ENCODE results near the gene AAK1. TPM values are rescaled to one million over a fixed set of nuclear protein-coding genes. Genes with fewer than 3 reads are reported as not detected.
"Not testable (repeated sequence)": the region's sequence is repeated elsewhere in the genome, so short reads cannot be mapped to it uniquely, and the experiment has no call there.

The AAK1 gene
- total and polyA plus RNA-seq, 8 donors, result 12.9 to 115 (median 66.8) TPM

DNA sequence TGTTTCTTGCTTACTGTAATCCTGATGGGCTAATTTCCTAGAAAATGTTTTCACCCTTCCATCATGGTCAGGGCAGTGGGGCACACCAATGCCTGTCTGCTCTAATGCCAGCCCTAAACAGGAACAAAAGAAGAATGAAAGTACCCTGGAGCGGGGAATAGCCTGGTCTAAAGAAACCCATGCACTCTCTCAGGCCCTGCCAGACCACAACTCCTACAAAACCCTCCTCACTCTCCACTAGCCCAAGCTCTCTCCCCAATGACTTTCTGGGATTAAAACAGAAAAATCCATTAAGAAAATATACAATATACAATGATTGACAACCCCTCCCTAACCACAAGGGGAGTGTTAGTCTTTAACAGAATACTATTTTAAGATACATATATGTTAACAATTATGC lies 67.6 kb downstream of the AAK1 start:
- H3K9me3 ChIP-seq, result no peaks in the 10 kb centered on the region
- H3K4me1 ChIP-seq, result peaks cover 20 to 82% (median 48%) of the 10 kb centered on the region in 4 donors
- no peak for DNase-seq
- H3K27ac ChIP-seq, result no peak overlapping the region
- no peak overlapping the region for H3K4me3 ChIP-seq
- intact Hi-C loops (cut with DNase I; ENCODE audit: low total_unique reads), result no loop called here
- TF ChIP-seq POLR2AphosphoS5 (IDR thresholded peaks at IDR 0.05) (no peak), CTCF (IDR thresholded peaks at IDR 0.05) (no peak), POLR2A (IDR thresholded peaks at IDR 0.05) (no peak)
- no peaks in the 10 kb centered on the region for H3K27me3 ChIP-seq
- 80 to 100% (median 96%) methylated on average over 1 of the region's 1 CpG for WGBS, 5 donors
- no peaks in the 10 kb centered on the region for H3K36me3 ChIP-seq

DNA sequence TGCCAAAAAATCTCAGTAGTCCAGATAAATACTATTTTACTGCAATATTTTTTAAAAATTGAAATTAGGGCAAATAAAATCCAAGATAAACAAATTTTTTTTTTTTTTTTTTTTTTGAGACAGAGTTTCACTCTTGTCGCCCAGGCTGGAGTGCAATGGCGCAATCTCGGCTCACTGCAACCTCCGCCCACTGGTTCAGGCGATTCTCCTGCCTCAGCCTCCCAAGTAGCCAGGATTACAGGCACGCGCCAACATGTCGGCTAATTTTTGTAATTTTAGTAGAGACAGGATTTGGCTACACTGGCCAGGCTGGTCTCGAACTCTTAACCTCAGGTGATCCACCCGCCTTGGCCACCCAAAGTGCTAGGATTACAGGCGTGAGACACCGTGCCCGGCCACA lies 68.2 kb downstream of the AAK1 start:
- 94 to 98% (median 96%) methylated on average over 13 of the region's 13 CpGs for whole genome bisulfite sequencing, 5 donors
- H3K36me3 ChIP-seq; intact Hi-C loops (cut with DNase I; ENCODE audit: low total_unique reads); H3K27me3 ChIP-seq; DNase-seq; H3K9me3 ChIP-seq; H3K27ac ChIP-seq; H3K4me3 ChIP-seq: not testable (repeated sequence)
- H3K4me1 ChIP-seq, result peaks cover 24 to 82% (median 53%) of the 10 kb centered on the region in 4 donors

DNA sequence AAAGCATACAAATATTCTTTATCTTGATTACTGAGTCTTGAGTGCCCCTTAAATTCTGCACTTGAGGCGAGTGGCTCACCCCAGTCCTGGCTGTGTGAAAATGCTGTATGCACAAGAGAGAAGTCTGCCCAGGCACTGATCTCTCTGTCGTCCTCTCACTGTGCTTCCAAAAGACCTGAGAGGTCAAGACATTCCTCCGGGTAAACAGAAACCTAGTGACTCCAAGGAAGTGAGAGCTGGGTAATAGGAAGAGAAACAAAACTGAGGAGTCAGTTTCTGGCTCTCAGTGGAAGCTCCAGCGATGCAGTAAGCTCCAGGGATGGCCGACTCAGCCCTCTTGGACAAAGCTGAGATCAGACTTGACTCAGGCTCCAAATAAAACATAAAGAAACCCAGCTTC lies 70.9 kb downstream of the AAK1 start:
- Histone ChIP-seq H3K9me3 (no peaks in the 10 kb centered on the region), H3K36me3 (no peaks in the 10 kb centered on the region), H3K4me1 (peaks cover 24 to 74% (median 41%) of the 10 kb centered on the region in 4 donors), H3K4me3 (no peak overlapping the region), H3K27me3 (no peaks in the 10 kb centered on the region), H3K27ac (peak overlapping the region; percentile 67 to 78 (median 69))
- peak in 1 of 2 donors; percentile 23 for DNase-seq
- no peak for TF ChIP-seq CTCF (IDR thresholded peaks at IDR 0.05)
- no peak for TF ChIP-seq EP300 (IDR thresholded peaks at IDR 0.05)
- no peak for TF ChIP-seq POLR2A (IDR thresholded peaks at IDR 0.05)
- TF ChIP-seq POLR2AphosphoS5 (IDR thresholded peaks at IDR 0.05), result peak in 2 of 3 donors; percentile 23 to 33
- intact Hi-C loops (cut with DNase I; ENCODE audit: low total_unique reads), result no loop called here
- WGBS, 5 donors, result 23 to 59% (median 38%) methylated on average over 5 of the region's 5 CpGs

- Histone ChIP-seq H3K9me3 (no peaks in the 10 kb centered on the region), H3K4me3 (no peak overlapping the region), H3K27me3 (no peaks in the 10 kb centered on the region), H3K27ac (peak overlapping the region; percentile 42 to 78 (median 69)), H3K36me3 (no peaks in the 10 kb centered on the region), H3K4me1 (peaks cover 31 to 74% (median 43%) of the 10 kb centered on the region in 4 donors)
- DNase-seq, result no peak
- intact Hi-C loops (cut with DNase I; ENCODE audit: low total_unique reads), result no loop called here
- 92 to 100% (median 100%) methylated on average over 1 of the region's 1 CpG for WGBS, 5 donors
- TF ChIP-seq EP300 (IDR thresholded peaks at IDR 0.05) (no peak), POLR2AphosphoS5 (IDR thresholded peaks at IDR 0.05) (no peak), POLR2A (IDR thresholded peaks at IDR 0.05) (no peak), CTCF (IDR thresholded peaks at IDR 0.05) (no peak)
These were observed 72.3 kb downstream of the AAK1 start for GRCh38 chr2:69571189-69571588.

DNA sequence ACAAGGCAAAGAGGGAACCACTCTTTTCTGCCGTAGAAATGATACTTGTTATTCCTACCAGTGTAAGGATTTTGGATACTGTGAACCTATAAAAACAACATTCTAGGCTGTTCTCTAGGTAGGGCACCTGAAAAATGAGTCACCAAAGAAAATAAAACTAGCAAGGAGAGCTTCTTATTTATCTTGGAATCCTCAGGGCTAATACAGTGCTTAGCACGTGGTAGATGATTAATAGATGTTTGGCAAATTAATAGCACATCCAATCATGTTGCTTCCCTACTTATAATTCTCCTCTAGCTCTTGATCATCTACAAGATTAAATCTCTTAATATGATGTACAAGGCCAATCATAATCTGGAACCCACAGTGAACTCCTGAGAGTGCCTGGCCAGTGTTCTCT lies 73.1 kb downstream of the AAK1 start:
- Histone ChIP-seq H3K27me3 (no peaks in the 10 kb centered on the region), H3K27ac (peak overlapping the region; percentile 33 to 78 (median 55))
- intact Hi-C loops (cut with DNase I; ENCODE audit: low total_unique reads), result no loop called here

More for the DNA sequence above, 73.1 kb downstream of the AAK1 start:
- TF ChIP-seq EP300 (IDR thresholded peaks at IDR 0.05) (no peak), CTCF (IDR thresholded peaks at IDR 0.05) (no peak), POLR2A (IDR thresholded peaks at IDR 0.05) (no peak), POLR2AphosphoS5 (IDR thresholded peaks at IDR 0.05) (peak in 1 of 3 donors; percentile 35)
- DNase-seq, result no peak
- H3K4me3 ChIP-seq, result no peak overlapping the region
- no peaks in the 10 kb centered on the region for H3K36me3 ChIP-seq
- 30 to 54% (median 40%) methylated on average over 2 of the region's 2 CpGs for WGBS, 5 donors
- no peaks in the 10 kb centered on the region for H3K9me3 ChIP-seq
- peaks cover 35 to 75% (median 50%) of the 10 kb centered on the region in 4 donors for H3K4me1 ChIP-seq

All from stomach (tissue), 9 donors.